HCT116 (cell line): ENCODE measurements around the gene FBXO24.

Experiments
- ATF3 ChIP-seq: IDR thresholded peaks from 2 replicates; pipeline ENCODE4 v1.6.1; 2012
- CTCF ChIP-seq, 3 experiments: fragments of 200-600 bp in 1 of 3; sonication (generic) in 1 of 3; IDR thresholded peaks in 2 of 3; conservative IDR thresholded peaks in 1 of 3; 2 replicates each; pipeline ENCODE4 v1.5.1; 2012 to 2017; ENCODE audit warnings: low read depth in 2 of 3, low read length in 2 of 3, antibody characterized with exemption in 1 of 3, borderline replicate concordance in 1 of 3, control low read depth in 1 of 3, mild to moderate bottlenecking in 1 of 3, mixed read lengths in 1 of 3, mixed run types in 1 of 3, moderate library complexity in 1 of 3; ENCODE audit not compliant: insufficient read depth in 1 of 3
- EGR1 ChIP-seq: IDR thresholded peaks from 2 replicates; pipeline ENCODE4 v1.6.1; 2012; ENCODE audit warnings: low read depth
- EZH2 ChIP-seq: fragments of 200-600 bp; sonication (generic); IDR thresholded peaks from 2 replicates; pipeline ENCODE4 v1.6.1; 2017; ENCODE audit warnings: antibody characterized with exemption, mixed run types
- EZH2phosphoT487 ChIP-seq: fragments of 200-600 bp; IDR thresholded peaks from 2 replicates; pipeline ENCODE4 v1.6.1; 2018; ENCODE audit warnings: antibody characterized with exemption, borderline replicate concordance
- POLR2A ChIP-seq: IDR thresholded peaks from 2 replicates; pipeline ENCODE4 v1.7.0; 2011; ENCODE audit warnings: borderline replicate concordance; ENCODE audit not compliant: insufficient read depth, insufficient read length; ENCODE audit errors: extremely low read depth
- POLR2AphosphoS5 ChIP-seq: IDR thresholded peaks from 2 replicates; pipeline ENCODE4 v1.6.1; 2011; ENCODE audit warnings: mild to moderate bottlenecking, low read depth, low read length, moderate library complexity
- RAD21 ChIP-seq: IDR thresholded peaks from 2 replicates; pipeline ENCODE4 v1.6.1; 2012; ENCODE audit warnings: low read depth, mild to moderate bottlenecking
- SRF ChIP-seq: IDR thresholded peaks from 2 replicates; pipeline ENCODE4 v1.6.1; 2012; ENCODE audit warnings: low read depth
- ZNF274 ChIP-seq: fragments of 200-500 bp; sonication (Bioruptor generic); IDR thresholded peaks from 2 replicates; pipeline ENCODE4 v1.6.1; 2014; ENCODE audit warnings: mild to moderate bottlenecking, low read depth, low read length, inconsistent platforms

- no peak for TF ChIP-seq CTCF (IDR thresholded peaks at IDR 0.05 in 2 of 3, conservative IDR thresholded peaks at IDR 0.05 in 1 of 3; ENCODE audit: borderline replicate concordance in 1 of 3, insufficient read depth in 1 of 3, low read depth in 2 of 3, low read length in 2 of 3)
- no peak for TF ChIP-seq EGR1
- TF ChIP-seq POLR2A: no peak
- no peak for TF ChIP-seq ZNF274
- no peak for TF ChIP-seq ATF3
- no peak for TF ChIP-seq EZH2
- no peak for TF ChIP-seq POLR2AphosphoS5
- TF ChIP-seq RAD21: no peak
- TF ChIP-seq EZH2phosphoT487: no peak
- TF ChIP-seq SRF: no peak
These were observed 21.0 kb downstream of the FBXO24 start for GRCh38 chr7:100607111-100607510.
